Measurements from ENCODE around the gene AANAT.

AANAT gene

DNA sequence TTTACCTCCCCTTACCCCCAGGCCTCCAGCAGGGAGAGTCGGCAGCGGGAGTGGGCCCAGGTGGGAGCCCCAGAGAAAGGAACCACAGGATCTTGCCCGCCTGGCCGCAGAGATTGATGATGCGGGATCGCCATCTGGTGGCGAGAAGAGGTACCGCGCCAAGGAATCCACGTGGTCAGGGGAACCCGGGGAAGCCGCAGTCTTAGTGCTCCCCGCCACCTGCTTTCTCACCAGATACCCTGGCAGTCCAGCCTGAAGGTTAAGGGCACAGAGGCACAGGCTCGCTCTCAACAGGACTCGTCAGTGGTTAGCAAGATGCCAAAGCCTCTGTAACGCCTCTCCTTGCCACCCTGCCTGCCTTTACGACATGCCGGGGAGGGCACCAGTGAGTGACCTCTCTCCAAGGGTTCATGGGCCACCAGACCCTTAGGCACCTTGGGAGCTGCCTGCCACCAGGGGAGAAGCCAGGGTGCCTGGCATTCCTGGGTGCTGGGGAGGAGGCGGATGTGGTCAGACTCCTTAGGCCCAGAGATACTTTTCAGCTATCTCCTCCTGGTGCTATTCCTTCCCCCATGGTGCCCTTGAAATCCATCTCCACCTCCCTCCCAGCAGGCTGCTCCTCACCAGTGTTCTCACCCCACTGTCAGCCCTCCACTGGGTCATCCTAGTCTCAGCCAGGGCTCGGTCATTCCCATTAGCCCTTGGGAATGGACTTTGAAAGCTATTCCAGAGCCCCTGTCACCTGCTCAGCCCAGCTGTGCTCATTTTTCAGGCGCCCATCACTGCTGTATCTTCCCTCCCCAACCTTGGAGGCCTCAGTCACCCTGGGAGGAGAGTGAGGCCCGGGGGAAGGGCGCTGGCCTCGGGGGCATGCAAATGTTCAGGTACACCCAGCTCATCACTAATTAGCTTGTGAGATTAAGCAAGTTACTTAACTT is 39.3 kb downstream of the AANAT start (continued):
- TF ChIP-seq ZFP69B (tag by site-specific recombination; IDR thresholded peaks at IDR 0.05): peak; percentile 96
- TF ChIP-seq ZNF76 (tag by site-specific recombination; IDR thresholded peaks at IDR 0.05; ENCODE audit: borderline replicate concordance, low read depth): no peak
- no peak for TF ChIP-seq ZNF302 (tag by site-specific recombination; IDR thresholded peaks at IDR 0.05; ENCODE audit: low read depth)
- no peak for TF ChIP-seq ZNF112 (tag by site-specific recombination; IDR thresholded peaks at IDR 0.05)
- no peak for TF ChIP-seq ZNF707 (tag by site-specific recombination; IDR thresholded peaks at IDR 0.05)
- TF ChIP-seq ZNF529 (tag by site-specific recombination; IDR thresholded peaks at IDR 0.05; ENCODE audit: insufficient replicate concordance): no peak
- TF ChIP-seq MEIS1 (CRISPR knock-in tag; IDR thresholded peaks at IDR 0.05; ENCODE audit: borderline replicate concordance): no peak
- TF ChIP-seq, protein P1, sequence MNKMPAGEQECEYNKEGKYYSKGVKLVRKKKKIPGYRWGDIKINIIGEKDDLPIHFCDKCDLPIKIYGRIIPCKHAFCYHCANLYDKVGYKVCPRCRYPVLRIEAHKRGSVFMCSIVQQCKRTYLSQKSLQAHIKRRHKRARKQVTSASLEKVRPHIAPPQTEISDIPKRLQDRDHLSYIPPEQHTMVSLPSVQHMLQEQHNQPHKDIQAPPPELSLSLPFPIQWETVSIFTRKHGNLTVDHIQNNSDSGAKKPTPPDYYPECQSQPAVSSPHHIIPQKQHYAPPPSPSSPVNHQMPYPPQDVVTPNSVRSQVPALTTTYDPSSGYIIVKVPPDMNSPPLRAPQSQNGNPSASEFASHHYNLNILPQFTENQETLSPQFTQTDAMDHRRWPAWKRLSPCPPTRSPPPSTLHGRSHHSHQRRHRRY (tag by site-specific recombination; IDR thresholded peaks at IDR 0.05): no peak
- TF ChIP-seq KLF7 (tag by site-specific recombination; IDR thresholded peaks at IDR 0.05; ENCODE audit: borderline replicate concordance): no peak
- no peak for TF ChIP-seq KLF10 (tag by site-specific recombination; IDR thresholded peaks at IDR 0.05)
- TF ChIP-seq, protein P2, sequence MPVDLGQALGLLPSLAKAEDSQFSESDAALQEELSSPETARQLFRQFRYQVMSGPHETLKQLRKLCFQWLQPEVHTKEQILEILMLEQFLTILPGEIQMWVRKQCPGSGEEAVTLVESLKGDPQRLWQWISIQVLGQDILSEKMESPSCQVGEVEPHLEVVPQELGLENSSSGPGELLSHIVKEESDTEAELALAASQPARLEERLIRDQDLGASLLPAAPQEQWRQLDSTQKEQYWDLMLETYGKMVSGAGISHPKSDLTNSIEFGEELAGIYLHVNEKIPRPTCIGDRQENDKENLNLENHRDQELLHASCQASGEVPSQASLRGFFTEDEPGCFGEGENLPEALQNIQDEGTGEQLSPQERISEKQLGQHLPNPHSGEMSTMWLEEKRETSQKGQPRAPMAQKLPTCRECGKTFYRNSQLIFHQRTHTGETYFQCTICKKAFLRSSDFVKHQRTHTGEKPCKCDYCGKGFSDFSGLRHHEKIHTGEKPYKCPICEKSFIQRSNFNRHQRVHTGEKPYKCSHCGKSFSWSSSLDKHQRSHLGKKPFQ (tag by site-specific recombination; IDR thresholded peaks at IDR 0.05): no peak
- 0 out of 2 replicates have a peak, but pooled peaks have one; percentile 33 for TF ChIP-seq ZNF2 (tag by site-specific recombination; IDR thresholded peaks at IDR 0.05)
- no peak for TF ChIP-seq SCRT1 (tag by site-specific recombination; IDR thresholded peaks at IDR 0.05; ENCODE audit: borderline replicate concordance)
- no peak for TF ChIP-seq TCF7L2 (IDR thresholded peaks at IDR 0.05; ENCODE audit: borderline replicate concordance, low read depth, low read length)
- TF ChIP-seq, protein P3, sequence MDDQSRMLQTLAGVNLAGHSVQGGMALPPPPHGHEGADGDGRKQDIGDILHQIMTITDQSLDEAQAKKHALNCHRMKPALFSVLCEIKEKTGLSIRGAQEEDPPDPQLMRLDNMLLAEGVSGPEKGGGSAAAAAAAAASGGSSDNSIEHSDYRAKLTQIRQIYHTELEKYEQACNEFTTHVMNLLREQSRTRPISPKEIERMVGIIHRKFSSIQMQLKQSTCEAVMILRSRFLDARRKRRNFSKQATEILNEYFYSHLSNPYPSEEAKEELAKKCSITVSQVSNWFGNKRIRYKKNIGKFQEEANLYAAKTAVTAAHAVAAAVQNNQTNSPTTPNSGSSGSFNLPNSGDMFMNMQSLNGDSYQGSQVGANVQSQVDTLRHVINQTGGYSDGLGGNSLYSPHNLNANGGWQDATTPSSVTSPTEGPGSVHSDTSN (CRISPR knock-in tag; IDR thresholded peaks at IDR 0.05): no peak
- TF ChIP-seq, protein P4, sequence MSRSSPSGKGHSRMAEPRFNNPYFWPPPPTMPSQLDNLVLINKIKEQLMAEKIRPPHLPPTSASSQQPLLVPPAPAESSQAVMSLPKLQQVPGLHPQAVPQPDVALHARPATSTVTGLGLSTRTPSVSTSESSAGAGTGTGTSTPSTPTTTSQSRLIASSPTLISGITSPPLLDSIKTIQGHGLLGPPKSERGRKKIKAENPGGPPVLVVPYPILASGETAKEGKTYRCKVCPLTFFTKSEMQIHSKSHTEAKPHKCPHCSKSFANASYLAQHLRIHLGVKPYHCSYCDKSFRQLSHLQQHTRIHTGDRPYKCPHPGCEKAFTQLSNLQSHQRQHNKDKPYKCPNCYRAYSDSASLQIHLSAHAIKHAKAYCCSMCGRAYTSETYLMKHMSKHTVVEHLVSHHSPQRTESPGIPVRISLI (tag by site-specific recombination; IDR thresholded peaks at IDR 0.05): no peak
- TF ChIP-seq, protein P5, sequence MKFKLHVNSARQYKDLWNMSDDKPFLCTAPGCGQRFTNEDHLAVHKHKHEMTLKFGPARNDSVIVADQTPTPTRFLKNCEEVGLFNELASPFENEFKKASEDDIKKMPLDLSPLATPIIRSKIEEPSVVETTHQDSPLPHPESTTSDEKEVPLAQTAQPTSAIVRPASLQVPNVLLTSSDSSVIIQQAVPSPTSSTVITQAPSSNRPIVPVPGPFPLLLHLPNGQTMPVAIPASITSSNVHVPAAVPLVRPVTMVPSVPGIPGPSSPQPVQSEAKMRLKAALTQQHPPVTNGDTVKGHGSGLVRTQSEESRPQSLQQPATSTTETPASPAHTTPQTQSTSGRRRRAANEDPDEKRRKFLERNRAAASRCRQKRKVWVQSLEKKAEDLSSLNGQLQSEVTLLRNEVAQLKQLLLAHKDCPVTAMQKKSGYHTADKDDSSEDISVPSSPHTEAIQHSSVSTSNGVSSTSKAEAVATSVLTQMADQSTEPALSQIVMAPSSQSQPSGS (tag by site-specific recombination; IDR thresholded peaks at IDR 0.05; ENCODE audit: low read depth): no peak
- TF ChIP-seq ZNF274 (IDR thresholded peaks at IDR 0.05; ENCODE audit: low read length): no peak
- TF ChIP-seq ZNF274 (tag by site-specific recombination; IDR thresholded peaks at IDR 0.05; ENCODE audit: borderline replicate concordance): no peak
- no peak for TF ChIP-seq ZNF169 (tag by site-specific recombination; IDR thresholded peaks at IDR 0.05)
- TF ChIP-seq, protein P6, sequence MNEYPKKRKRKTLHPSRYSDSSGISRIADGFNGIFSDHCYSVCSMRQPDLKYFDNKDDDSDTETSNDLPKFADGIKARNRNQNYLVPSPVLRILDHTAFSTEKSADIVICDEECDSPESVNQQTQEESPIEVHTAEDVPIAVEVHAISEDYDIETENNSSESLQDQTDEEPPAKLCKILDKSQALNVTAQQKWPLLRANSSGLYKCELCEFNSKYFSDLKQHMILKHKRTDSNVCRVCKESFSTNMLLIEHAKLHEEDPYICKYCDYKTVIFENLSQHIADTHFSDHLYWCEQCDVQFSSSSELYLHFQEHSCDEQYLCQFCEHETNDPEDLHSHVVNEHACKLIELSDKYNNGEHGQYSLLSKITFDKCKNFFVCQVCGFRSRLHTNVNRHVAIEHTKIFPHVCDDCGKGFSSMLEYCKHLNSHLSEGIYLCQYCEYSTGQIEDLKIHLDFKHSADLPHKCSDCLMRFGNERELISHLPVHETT (tag by site-specific recombination; IDR thresholded peaks at IDR 0.05): 0 out of 2 replicates have a peak, but pooled peaks have one; percentile 20
- TF ChIP-seq, protein P7, sequence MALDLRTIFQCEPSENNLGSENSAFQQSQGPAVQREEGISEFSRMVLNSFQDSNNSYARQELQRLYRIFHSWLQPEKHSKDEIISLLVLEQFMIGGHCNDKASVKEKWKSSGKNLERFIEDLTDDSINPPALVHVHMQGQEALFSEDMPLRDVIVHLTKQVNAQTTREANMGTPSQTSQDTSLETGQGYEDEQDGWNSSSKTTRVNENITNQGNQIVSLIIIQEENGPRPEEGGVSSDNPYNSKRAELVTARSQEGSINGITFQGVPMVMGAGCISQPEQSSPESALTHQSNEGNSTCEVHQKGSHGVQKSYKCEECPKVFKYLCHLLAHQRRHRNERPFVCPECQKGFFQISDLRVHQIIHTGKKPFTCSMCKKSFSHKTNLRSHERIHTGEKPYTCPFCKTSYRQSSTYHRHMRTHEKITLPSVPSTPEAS (tag by site-specific recombination; IDR thresholded peaks at IDR 0.05): 0 out of 2 replicates have a peak, but pooled peaks have one; percentile 9
- TF ChIP-seq, protein P8, sequence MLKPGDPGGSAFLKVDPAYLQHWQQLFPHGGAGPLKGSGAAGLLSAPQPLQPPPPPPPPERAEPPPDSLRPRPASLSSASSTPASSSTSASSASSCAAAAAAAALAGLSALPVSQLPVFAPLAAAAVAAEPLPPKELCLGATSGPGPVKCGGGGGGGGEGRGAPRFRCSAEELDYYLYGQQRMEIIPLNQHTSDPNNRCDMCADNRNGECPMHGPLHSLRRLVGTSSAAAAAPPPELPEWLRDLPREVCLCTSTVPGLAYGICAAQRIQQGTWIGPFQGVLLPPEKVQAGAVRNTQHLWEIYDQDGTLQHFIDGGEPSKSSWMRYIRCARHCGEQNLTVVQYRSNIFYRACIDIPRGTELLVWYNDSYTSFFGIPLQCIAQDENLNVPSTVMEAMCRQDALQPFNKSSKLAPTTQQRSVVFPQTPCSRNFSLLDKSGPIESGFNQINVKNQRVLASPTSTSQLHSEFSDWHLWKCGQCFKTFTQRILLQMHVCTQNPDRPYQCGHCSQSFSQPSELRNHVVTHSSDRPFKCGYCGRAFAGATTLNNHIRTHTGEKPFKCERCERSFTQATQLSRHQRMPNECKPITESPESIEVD (tag by site-specific recombination; IDR thresholded peaks at IDR 0.05): no peak
- no peak for TF ChIP-seq ZNF311 (tag by site-specific recombination; IDR thresholded peaks at IDR 0.05; ENCODE audit: borderline replicate concordance)

All from HEK293 (cell line).